SK-N-SH (cell line): Measurements from ENCODE around the gene LRRC38. TPM values are rescaled to one million over a fixed set of nuclear protein-coding genes. Genes with fewer than 3 reads are reported as not detected.
"Not testable (repeated sequence)": the region's sequence is repeated elsewhere in the genome, so short reads cannot be mapped to it uniquely, and the experiment has no call there.

Source experiments
- CTCF ChIA-PET: fragments of 300-600, 350-600 bp; formaldehyde crosslinking; extraction: SDS; loops from one replicate; lab custom pipeline; 2021; lab: Yijun Ruan, JAX
- POLR2A ChIA-PET: fragments of 350-600 bp; sonication (Branson Sonifier 250); formaldehyde crosslinking; extraction: SDS; loops from one replicate; lab custom pipeline; 2020; ENCODE audit warnings: antibody characterized with exemption, inconsistent platforms; lab: Yijun Ruan, JAX
- DNase-seq: peaks from one replicate; pipeline ENCODE4 v3.0.0; 2012
- H2AFZ ChIP-seq: fragments of 200-600 bp; sonication (generic); 2 replicates; pipeline ENCODE4 v1.8.1; 2016; ENCODE audit warnings: antibody characterized with exemption, mild to moderate bottlenecking, low read depth
- H3F3A ChIP-seq: fragments of 200-600 bp; sonication (generic); replicated peaks from 2 replicates; pipeline ENCODE3; 2016; ENCODE audit warnings: antibody characterized with exemption, mild to moderate bottlenecking; ENCODE audit not compliant: insufficient read depth
- H3K27ac ChIP-seq, 2 experiments: fragments of 200-500 bp in 1 of 2; fragments of 200-600 bp in 1 of 2; sonication (Bioruptor generic) in 1 of 2; sonication (generic), shearing (Covaris generic) in 1 of 2; 2 replicates each; pipeline versions ENCODE4 v1.5.1 to v1.6.1; 2014 to 2016; ENCODE audit warnings: low read depth in 2 of 2, inconsistent platforms in 1 of 2, low read length in 1 of 2, mild to moderate bottlenecking in 1 of 2, mixed read lengths in 1 of 2
- H3K27me3 ChIP-seq: fragments of 200-600 bp; sonication (generic), shearing (Covaris generic); 2 replicates; pipeline ENCODE4 v1.6.1; 2016; ENCODE audit warnings: mixed run types; ENCODE audit not compliant: insufficient read depth
- H3K36me3 ChIP-seq, 2 experiments: fragments of 200-500 bp in 1 of 2; fragments of 200-600 bp in 1 of 2; sonication (Bioruptor generic) in 1 of 2; sonication (generic) in 1 of 2; replicated peaks in 1 of 2; 2 replicates each; pipeline versions ENCODE3 to v1.5.1; 2014 to 2016; ENCODE audit warnings: low read length in 1 of 2, mild to moderate bottlenecking in 1 of 2; ENCODE audit not compliant: insufficient read depth in 2 of 2, control insufficient read depth in 1 of 2
- H3K4me1 ChIP-seq, 2 experiments: fragments of 200-500 bp in 1 of 2; fragments of 200-600 bp in 1 of 2; sonication (Bioruptor generic) in 1 of 2; sonication (generic), shearing (Covaris generic) in 1 of 2; 2 replicates each; pipeline versions ENCODE4 v1.5.1 to v1.6.1; 2014 to 2016; ENCODE audit warnings: low read depth in 1 of 2, low read length in 1 of 2, mixed run types in 1 of 2; ENCODE audit not compliant: insufficient read depth in 2 of 2, control insufficient read depth in 1 of 2
- H3K4me2 ChIP-seq: fragments of 200-600 bp; sonication (generic), shearing (Covaris generic); 2 replicates; pipeline ENCODE4 v1.6.1; 2017; ENCODE audit warnings: mixed run types
- H3K4me3 ChIP-seq, 2 experiments: fragments of 200-500 bp in 1 of 2; fragments of 200-600 bp in 1 of 2; sonication (Bioruptor generic) in 1 of 2; sonication (generic), shearing (Covaris generic) in 1 of 2; 2 replicates each; pipeline versions ENCODE4 v1.5.1 to v1.8.1; 2014 to 2016; ENCODE audit warnings: low read depth in 2 of 2, inconsistent platforms in 1 of 2, low read length in 1 of 2, mild to moderate bottlenecking in 1 of 2, mixed read lengths in 1 of 2, moderate library complexity in 1 of 2
- H3K79me2 ChIP-seq: fragments of 200-600 bp; sonication (generic); 2 replicates; pipeline ENCODE4 v1.8.1; 2017; ENCODE audit warnings: mild to moderate bottlenecking; ENCODE audit not compliant: insufficient read depth
- H3K9ac ChIP-seq: fragments of 200-600 bp; sonication (generic); 2 replicates; pipeline ENCODE4 v1.6.1; 2017; ENCODE audit warnings: mixed run types
- H3K9me2 ChIP-seq: fragments of 200-600 bp; sonication (generic); 2 replicates; pipeline ENCODE4 v1.6.1; 2017; ENCODE audit warnings: mixed run types
- H3K9me3 ChIP-seq: fragments of 200-600 bp; sonication (generic); 2 replicates; pipeline ENCODE4 v1.6.1; 2017; ENCODE audit warnings: mixed run types, mild to moderate bottlenecking, moderate library complexity
- H4K20me1 ChIP-seq: fragments of 200-600 bp; sonication (generic); 2 replicates; pipeline ENCODE4 v1.6.1; 2017; ENCODE audit warnings: mild to moderate bottlenecking, mixed run types; ENCODE audit not compliant: insufficient read depth
- CTCF ChIP-seq: fragments of 200-600 bp; sonication (generic); IDR thresholded peaks from 2 replicates; pipeline ENCODE4 v1.6.1; 2017; ENCODE audit warnings: antibody characterized with exemption, mild to moderate bottlenecking, moderate library complexity
- ELF1 ChIP-seq: IDR thresholded peaks from 2 replicates; pipeline ENCODE4 v1.4.0; 2012
- EP300 ChIP-seq, 2 experiments: IDR thresholded peaks; 2 replicates each; pipeline versions ENCODE4 v1.4.0 to v1.6.1; 2012; ENCODE audit warnings: borderline replicate concordance in 1 of 2, low read depth in 1 of 2, low read length in 1 of 2
- FOXJ3 ChIP-seq: sonication (generic); formaldehyde crosslinking; IDR thresholded peaks from 2 replicates; pipeline ENCODE4 v1.5.1; 2020; ENCODE audit warnings: mild to moderate bottlenecking, missing genetic modification reagents
- FOXM1 ChIP-seq: IDR thresholded peaks from 2 replicates; pipeline ENCODE4 v1.4.0; 2012; ENCODE audit warnings: low read depth, mild to moderate bottlenecking
- GATA2 ChIP-seq: sonication (generic); formaldehyde crosslinking; IDR thresholded peaks from 2 replicates; pipeline ENCODE4 v1.5.0; 2020; ENCODE audit warnings: mild to moderate bottlenecking, missing genetic modification reagents
- JUND ChIP-seq: IDR thresholded peaks from 2 replicates; pipeline ENCODE4 v1.4.0; 2012
- NFIC ChIP-seq: IDR thresholded peaks from 2 replicates; pipeline ENCODE4 v1.4.0; 2012; ENCODE audit warnings: borderline replicate concordance
- NRF1 ChIP-seq: IDR thresholded peaks from 2 replicates; pipeline ENCODE4 v1.6.1; 2012; ENCODE audit warnings: low read depth, mild to moderate bottlenecking, low read length
- PBX3 ChIP-seq: IDR thresholded peaks from 2 replicates; pipeline ENCODE4; 2012
- RCOR1 ChIP-seq: fragments of 150-350 bp; IDR thresholded peaks from 2 replicates; pipeline ENCODE4 v1.6.1; 2017; ENCODE audit warnings: antibody characterized with exemption, low read length
- REST ChIP-seq: IDR thresholded peaks from 2 replicates; pipeline ENCODE4 v1.6.1; 2012; ENCODE audit warnings: mild to moderate bottlenecking, low read depth, low read length, moderate library complexity
- SIN3A ChIP-seq: IDR thresholded peaks from 2 replicates; pipeline ENCODE4 v1.6.1; 2012; ENCODE audit warnings: low read depth, mild to moderate bottlenecking, low read length, moderate library complexity, borderline replicate concordance
- USF2 ChIP-seq: fragments of 150-350 bp; IDR thresholded peaks from 2 replicates; pipeline ENCODE4 v1.6.1; 2017; ENCODE audit warnings: antibody characterized with exemption, low read length, low read depth, borderline replicate concordance
- WGBS: methylation state at CpG from one replicate; pipeline ENCODE4 v1.1.6; 2017; ENCODE audit warnings: low lambda C conversion rate; 5-methylcytosine and 5-hydroxymethylcytosine counted together
- polyA plus RNA-seq, 3 experiments: library from polyadenylated mRNA; depleted of rRNA; stranded (reverse); fragments of >200 nt; gene quantifications; 2 replicates each; pipeline ENCODE4 v1.2.3, GENCODE V29; 2012

LRRC38 gene
- polyA plus RNA-seq, 1 of the 3 experiments (the other 2 are of a cell fraction): 0.02 TPM

GRCh38 chr1:13443335-13443979, 70.3 kb downstream of the LRRC38 start (continued):
- no peak for TF ChIP-seq REST
- no peak for TF ChIP-seq JUND
- TF ChIP-seq USF2: no peak
- TF ChIP-seq PBX3: no peak
- no peak for TF ChIP-seq ELF1
- TF ChIP-seq FOXM1: no peak

- H3K9me2 ChIP-seq, H3K4me1 ChIP-seq, H2AFZ ChIP-seq, H3K4me3 ChIP-seq, H3K79me2 ChIP-seq, H3K9ac ChIP-seq, H3K27ac ChIP-seq, H3K27me3 ChIP-seq, CTCF ChIA-PET, POLR2A ChIA-PET, H3F3A ChIP-seq, H3K36me3 ChIP-seq, H3K9me3 ChIP-seq, H4K20me1 ChIP-seq, H3K4me2 ChIP-seq, DNase-seq: not testable (repeated sequence)
- 28% methylated on average over 19 of the region's 49 CpGs for WGBS
These were observed 74.6 kb downstream of the LRRC38 start for GRCh38 chr1:13439104-13439783.

GRCh38 chr1:13435458-13435857, 78.3 kb downstream of the LRRC38 start:
- TF ChIP-seq GATA2 (CRISPR knock-in tag) (no peak), FOXM1 (no peak), NFIC (no peak), CTCF (no peak), RCOR1 (no peak), JUND (no peak), FOXJ3 (no peak), EP300 (IDR thresholded peaks at IDR 0.05; ENCODE audit: borderline replicate concordance in 1 of 2, low read depth in 1 of 2, low read length in 1 of 2) (no peak), NRF1 (no peak), PBX3 (no peak), SIN3A (no peak)
- Histone ChIP-seq H4K20me1 (no peaks in the 10 kb centered on the region), H3F3A (no peaks in the 10 kb centered on the region), H3K4me3 (no peak overlapping the region), H3K9me2 (no peaks in the 10 kb centered on the region), H3K27me3 (peaks cover 8% of the 10 kb centered on the region; the same call in 1 of the 2 replicates), H3K4me1 (no peaks in the 10 kb centered on the region), H3K4me2 (no peak overlapping the region), H3K27ac (no peak overlapping the region), H2AFZ (no peak overlapping the region), H3K79me2 (no peaks in the 10 kb centered on the region), H3K9ac (no peak overlapping the region), H3K36me3 (no peaks in the 10 kb centered on the region), H3K9me3 (no peaks in the 10 kb centered on the region)
- ChIA-PET POLR2A (no interaction called here), CTCF (interaction anchor here (0.7 to 1.2 kb wide), 3 partner anchors 12 to 309 kb away, joined by 3 to 4 read pairs (median 3); no protein-coding TSS in a partner anchor)
- WGBS: 1% methylated on average over 3 of the region's 3 CpGs
- no peak for DNase-seq
